GM12892 (cell line): ENCODE measurements around the gene EXD2.

ENCODE experiments used
- POLR2A ChIP-seq: IDR thresholded peaks from 2 replicates; pipeline ENCODE4 v1.6.1; 2011; ENCODE audit warnings: low read depth, low read length, control low read depth
- POLR2AphosphoS5 ChIP-seq: IDR thresholded peaks from 2 replicates; pipeline ENCODE4 v1.6.1; 2011; ENCODE audit warnings: low read depth, low read length, control low read depth
- TAF1 ChIP-seq: IDR thresholded peaks from 2 replicates; pipeline ENCODE4 v1.6.1; 2011; ENCODE audit warnings: low read depth, mild to moderate bottlenecking, control low read depth, low read length, borderline replicate concordance

DNA sequence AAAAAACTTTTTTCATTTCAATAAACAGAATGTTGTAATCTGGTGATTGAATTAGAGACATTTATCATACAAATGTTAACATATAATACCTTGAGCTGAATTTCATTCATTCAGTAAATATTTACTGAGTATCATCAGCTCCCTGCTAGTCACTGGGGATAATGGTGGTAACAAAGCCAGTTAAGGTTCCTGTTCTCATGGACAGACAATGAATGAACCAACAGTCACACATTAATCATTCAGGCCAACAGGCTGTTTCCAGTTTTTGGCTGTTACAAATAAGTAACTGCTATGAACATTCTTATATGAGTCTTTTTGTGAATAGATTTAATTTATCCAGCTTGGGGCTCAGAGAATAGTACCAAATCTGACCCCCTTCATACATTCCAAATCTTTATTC, 13.5 kb downstream of the EXD2 start:
- TF ChIP-seq POLR2AphosphoS5 (no peak), POLR2A (no peak), TAF1 (no peak)
